H9 (cell line): ENCODE measurements around the gene RIPK4. TPM values are rescaled to one million over a fixed set of nuclear protein-coding genes. Genes with fewer than 3 reads are reported as not detected.

Experiments used
- DNase-seq: peaks from one replicate; pipeline ENCODE4 v3.0.0-alpha.2; 2017
- H2AFZ ChIP-seq: one replicate; pipeline ENCODE4 v1.6.1; 2013; ENCODE audit warnings: mild to moderate bottlenecking, low read length, control low read depth, moderate library complexity
- H2AK5ac ChIP-seq: 2 replicates; pipeline ENCODE4 v1.6.1; 2013; ENCODE audit warnings: low read length, control low read depth, mixed read lengths; ENCODE audit not compliant: insufficient read length
- H2BK120ac ChIP-seq: one replicate; pipeline ENCODE4 v1.6.1; 2013; ENCODE audit warnings: low read depth, mild to moderate bottlenecking, low read length, control low read depth, inconsistent platforms; ENCODE audit not compliant: poor library complexity, severe bottlenecking
- H2BK12ac ChIP-seq: 2 replicates; pipeline ENCODE4 v1.6.1; 2013; ENCODE audit warnings: low read length, control low read depth, mixed read lengths, low read depth; ENCODE audit not compliant: insufficient read length
- H2BK15ac ChIP-seq: 2 replicates; pipeline ENCODE4 v1.6.1; 2013; ENCODE audit warnings: low read depth, low read length, control low read depth
- H2BK20ac ChIP-seq: one replicate; pipeline ENCODE4 v1.6.1; 2013; ENCODE audit warnings: low read depth, mild to moderate bottlenecking, low read length, control low read depth, inconsistent platforms; ENCODE audit not compliant: poor library complexity, severe bottlenecking
- H2BK5ac ChIP-seq: 2 replicates; pipeline ENCODE4 v1.6.1; 2013; ENCODE audit warnings: low read length, control low read depth, mixed read lengths; ENCODE audit not compliant: insufficient read length
- H3K14ac ChIP-seq: 2 replicates; pipeline ENCODE4 v1.6.1; 2013; ENCODE audit warnings: low read length, control low read depth; ENCODE audit not compliant: insufficient read depth
- H3K18ac ChIP-seq: 2 replicates; pipeline ENCODE4 v1.6.1; 2013; ENCODE audit warnings: low read depth, mild to moderate bottlenecking, mixed read lengths, low read length, control low read depth; ENCODE audit not compliant: insufficient read length
- H3K23ac ChIP-seq: 2 replicates; pipeline ENCODE4 v1.6.1; 2013; ENCODE audit warnings: low read length, control low read depth, mixed read lengths, low read depth; ENCODE audit not compliant: insufficient read length
- H3K23me2 ChIP-seq: 2 replicates; pipeline ENCODE4 v1.6.1; 2013; ENCODE audit warnings: low read depth, mild to moderate bottlenecking, mixed read lengths, low read length, control low read depth; ENCODE audit not compliant: insufficient read length, poor library complexity, severe bottlenecking
- H3K27ac ChIP-seq: 2 replicates; pipeline ENCODE4 v1.5.1; 2013; ENCODE audit warnings: low read length, control low read depth, mixed read lengths, low read depth; ENCODE audit not compliant: insufficient read length
- H3K27me3 ChIP-seq: 2 replicates; pipeline ENCODE4 v1.6.1; 2013; ENCODE audit warnings: low read length, control low read depth, inconsistent platforms; ENCODE audit not compliant: insufficient read depth
- H3K4ac ChIP-seq: 2 replicates; pipeline ENCODE4 v1.6.1; 2013; ENCODE audit warnings: low read depth, mild to moderate bottlenecking, control low read depth, inconsistent platforms, low read length, moderate library complexity
- H3K4me1 ChIP-seq: 2 replicates; pipeline ENCODE4 v1.6.1; 2013; ENCODE audit warnings: low read length, control low read depth, inconsistent platforms; ENCODE audit not compliant: insufficient read depth
- H3K4me2 ChIP-seq: 2 replicates; pipeline ENCODE4 v1.6.1; 2013; ENCODE audit warnings: low read length, control low read depth, mixed read lengths; ENCODE audit not compliant: insufficient read length, insufficient read depth
- H3K56ac ChIP-seq: 2 replicates; pipeline ENCODE4 v1.6.1; 2013; ENCODE audit warnings: low read depth, mild to moderate bottlenecking, mixed read lengths, low read length, control low read depth; ENCODE audit not compliant: insufficient read length
- H3K79me1 ChIP-seq: 2 replicates; pipeline ENCODE4 v1.6.1; 2013; ENCODE audit warnings: low read depth, mild to moderate bottlenecking, moderate library complexity, low read length, control low read depth, inconsistent platforms; ENCODE audit not compliant: insufficient read depth, poor library complexity, severe bottlenecking
- H3K79me2 ChIP-seq: 2 replicates; pipeline ENCODE4 v1.6.1; 2013; ENCODE audit warnings: low read length, control low read depth, inconsistent platforms; ENCODE audit not compliant: insufficient read depth
- H3K9ac ChIP-seq: 2 replicates; pipeline ENCODE4 v1.6.1; 2013; ENCODE audit warnings: low read length, control low read depth, mixed read lengths; ENCODE audit not compliant: insufficient read length; ENCODE audit errors: extremely low read depth
- H3K9me3 ChIP-seq: one replicate; pipeline ENCODE4 v1.6.1; 2013; ENCODE audit warnings: low read depth, low read length, inconsistent platforms; ENCODE audit not compliant: control insufficient read depth
- H3T11ph ChIP-seq: one replicate; pipeline ENCODE4 v1.6.1; 2013; ENCODE audit warnings: mild to moderate bottlenecking, low read length, control low read depth, inconsistent platforms
- H4K20me1 ChIP-seq: one replicate; pipeline ENCODE4 v1.6.1; 2013; ENCODE audit not compliant: control insufficient read depth, insufficient read length, insufficient read depth
- H4K5ac ChIP-seq: 2 replicates; pipeline ENCODE4 v1.6.1; 2013; ENCODE audit warnings: low read depth, mild to moderate bottlenecking, mixed read lengths, low read length, control low read depth; ENCODE audit not compliant: insufficient read length
- H4K8ac ChIP-seq: replicated peaks from 2 replicates; pipeline ENCODE4 v1.6.1; 2013; ENCODE audit warnings: low read length, control low read depth, mixed read lengths, low read depth; ENCODE audit not compliant: insufficient read length
- H4K91ac ChIP-seq: 2 replicates; pipeline ENCODE4 v1.6.1; 2013; ENCODE audit warnings: low read depth, mild to moderate bottlenecking, moderate library complexity, mixed read lengths, low read length, control low read depth; ENCODE audit not compliant: insufficient read length
- H3K27ac Mint-ChIP-seq, 3 experiments: 2 replicates in 2 of 3; 3 replicates in 1 of 3; pipeline ENCODE4 v1.8.0; 2020 to 2021; ENCODE audit warnings: mixed read lengths in 3 of 3, mild to moderate bottlenecking in 1 of 3, moderate library complexity in 1 of 3
- H3K27me3 Mint-ChIP-seq: 2 replicates; pipeline ENCODE4 v1.8.0; 2021; ENCODE audit warnings: low read depth, mild to moderate bottlenecking, moderate library complexity, mixed read lengths
- H3K36me3 Mint-ChIP-seq, 3 experiments: 2 replicates in 2 of 3; 3 replicates in 1 of 3; pipeline ENCODE4 v1.8.0; 2020 to 2021; ENCODE audit warnings: low read depth in 3 of 3, mixed read lengths in 3 of 3; ENCODE audit not compliant: insufficient read depth in 1 of 3
- H3K4me1 Mint-ChIP-seq, 2 experiments: 2 replicates each; pipeline ENCODE4 v1.8.0; 2020; ENCODE audit warnings: mixed read lengths in 2 of 2
- H3K4me3 Mint-ChIP-seq, 2 experiments: 2 replicates in 1 of 2; 3 replicates in 1 of 2; pipeline ENCODE4 v1.8.0; 2020 to 2021; ENCODE audit warnings: mild to moderate bottlenecking in 2 of 2, mixed read lengths in 2 of 2, moderate library complexity in 1 of 2
- H3K9me3 Mint-ChIP-seq, 2 experiments: 2 replicates in 1 of 2; 3 replicates in 1 of 2; pipeline ENCODE4 v1.8.0; 2020; ENCODE audit warnings: mild to moderate bottlenecking in 2 of 2, mixed read lengths in 2 of 2, moderate library complexity in 1 of 2
- CTCF ChIP-seq: fragments of 200-600 bp; sonication (generic); conservative IDR thresholded peaks from 3 replicates; pipeline ENCODE4 v1.8.0; 2021; ENCODE audit warnings: antibody characterized with exemption, mild to moderate bottlenecking
- WGBS: extraction: QIAGEN DNeasy Blood & Tissue Kit; methylation state at CpG from one replicate; pipeline ENCODE4 v1.1.7; 2013; ENCODE audit warnings: missing lambda C conversion rate, low lambda C conversion rate, mixed read lengths; ENCODE audit not compliant: insufficient read length; ENCODE audit errors: extremely low coverage; 5-methylcytosine and 5-hydroxymethylcytosine counted together
- total RNA-seq: library from RNA; stranded (reverse); gene quantifications from 2 replicates; pipeline ENCODE4 v1.2.1, GENCODE V29; 2021

RIPK4 gene
- total RNA-seq, 1 experiment from 2014 or later, result 2.9 TPM

DNA sequence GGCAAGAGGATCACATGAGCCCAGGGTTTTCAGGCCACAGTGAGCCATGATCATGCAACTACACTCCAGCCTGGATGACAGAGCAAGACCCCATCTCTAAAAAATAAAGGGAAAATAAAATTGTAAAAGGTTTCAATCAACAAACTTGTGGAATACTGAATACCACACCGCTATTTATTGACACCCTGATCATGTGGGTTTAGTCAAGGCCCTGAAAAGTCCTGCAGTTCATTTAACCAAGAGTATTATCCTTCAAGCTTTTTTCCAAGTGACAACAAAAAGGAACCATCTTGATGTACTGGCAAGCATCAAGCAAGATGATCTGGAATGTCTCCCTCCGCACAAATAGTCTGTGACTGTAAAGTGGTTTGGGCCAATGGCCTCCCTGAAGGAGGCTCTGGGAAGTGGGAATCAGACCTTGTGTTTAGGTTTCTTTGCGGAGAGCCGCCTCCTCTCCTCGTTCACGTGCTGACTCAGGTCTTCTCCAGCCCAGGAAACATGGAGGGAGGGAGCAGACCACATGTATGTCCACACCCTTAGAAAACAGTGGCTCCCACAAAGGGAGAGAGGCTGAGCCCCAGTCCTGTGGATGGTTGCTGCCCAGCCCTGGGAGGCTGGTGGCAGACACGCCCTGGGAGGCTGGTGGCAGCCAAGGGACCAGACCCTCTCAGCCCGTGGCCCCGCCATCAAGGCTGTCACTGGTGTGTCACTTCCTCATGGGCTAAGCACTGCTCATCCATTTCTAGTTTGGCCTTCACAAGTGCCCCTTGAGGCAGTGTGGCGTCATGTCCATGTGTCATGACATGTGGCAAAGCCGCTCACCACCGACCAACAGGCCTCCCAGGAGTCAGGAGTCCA lies 56.7 kb downstream of the RIPK4 start:
- Histone ChIP-seq H3K27ac (no peak overlapping the region), H2AK5ac (no peak overlapping the region), H4K8ac (no peak overlapping the region), H2AFZ (no peak overlapping the region), H2BK20ac (no peak overlapping the region), H4K5ac (no peak overlapping the region), H3K23me2 (peaks cover 3% of the 10 kb centered on the region), H2BK5ac (no peak overlapping the region), H3K79me2 (no peaks in the 10 kb centered on the region), H3K4me2 (no peak overlapping the region), H3K9me3 (no peaks in the 10 kb centered on the region), H2BK15ac (no peak overlapping the region), H3K56ac (no peak overlapping the region), H3T11ph (no peak overlapping the region), H3K14ac (no peak overlapping the region), H3K9ac (no peak overlapping the region), H4K20me1 (no peaks in the 10 kb centered on the region), H4K91ac (no peak overlapping the region), H3K23ac (no peak overlapping the region), H3K79me1 (no peaks in the 10 kb centered on the region), H3K27me3 (no peaks in the 10 kb centered on the region; the same call in 1 of the 2 replicates), H3K4ac (no peak overlapping the region), H3K18ac (no peak overlapping the region), H3K4me1 (peaks cover 8% of the 10 kb centered on the region; the same call in 1 of the 2 replicates), H2BK12ac (no peak overlapping the region), H2BK120ac (no peak overlapping the region)
- no CpG with 5 or more reads among the region's 12 CpGs for WGBS
- no peak for TF ChIP-seq CTCF
- Mint-ChIP-seq H3K27me3 (peaks cover 5% of the 10 kb centered on the region), H3K36me3 (peaks cover 0 to 4% (median 0%) of the 10 kb centered on the region in 3 experiments; a peak in 3 of 7 replicates), H3K9me3 (peaks cover 0 to 7% of the 10 kb centered on the region in 2 experiments; a peak in 3 of 5 replicates), H3K4me1 (peaks cover 34 to 53% of the 10 kb centered on the region in 2 experiments), H3K4me3 (no peak overlapping the region), H3K27ac (no peak overlapping the region)
- DNase-seq, result no peak
